ENCODE results near the gene NDUFA6. TPM values are rescaled to one million over a fixed set of nuclear protein-coding genes. Genes with fewer than 3 reads are reported as not detected.

Gene NDUFA6
- total RNA-seq, 1 donor from 2014 or later = 270 TPM

- no peak for DNase-seq
- TF ChIP-seq CTCF (IDR thresholded peaks at IDR 0.05; ENCODE audit: borderline replicate concordance) = no peak
- Histone ChIP-seq H3K27me3 (ENCODE audit: low read depth) (no peaks in the 10 kb centered on the region), H3K4me3 (no peak overlapping the region), H3K9me3 (replicated peaks) (no peaks in the 10 kb centered on the region), H3K27ac (replicated peaks) (no peak overlapping the region), H3K4me1 (peaks cover 34% of the 10 kb centered on the region), H3K36me3 (peaks cover 45% of the 10 kb centered on the region)
- intact Hi-C loops (cut with micrococcal nuclease) = no loop called here
Measured at GRCh38 chr22:42067671-42068251, 22.8 kb downstream of the NDUFA6 start.

DNA sequence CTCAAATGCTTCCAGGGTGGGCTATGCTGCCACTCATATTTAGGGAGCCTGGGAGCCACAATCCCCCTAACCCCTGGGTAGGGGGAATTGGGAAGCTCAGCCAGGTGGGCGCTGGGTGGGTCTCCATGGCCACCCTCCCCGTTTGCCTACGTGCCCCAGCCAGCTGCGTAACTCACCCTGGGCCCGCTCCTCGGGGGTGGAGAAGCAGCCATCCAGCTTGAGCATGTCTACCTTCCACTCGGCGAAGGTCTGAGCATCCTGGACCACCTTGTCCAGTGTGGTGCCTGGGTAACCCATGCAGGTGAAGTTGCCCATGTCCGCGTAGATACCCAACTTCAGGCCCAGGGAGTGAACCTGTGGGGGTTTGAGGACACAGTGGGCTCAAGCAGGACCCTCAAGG, 23.6 kb downstream of the NDUFA6 start:
- no peaks in the 10 kb centered on the region for H3K27me3 ChIP-seq (ENCODE audit: low read depth)
- H3K36me3 ChIP-seq = peaks cover 53% of the 10 kb centered on the region
- no peak for TF ChIP-seq CTCF (IDR thresholded peaks at IDR 0.05; ENCODE audit: borderline replicate concordance)
- H3K9me3 ChIP-seq (replicated peaks) = no peaks in the 10 kb centered on the region
- no peak overlapping the region for H3K4me3 ChIP-seq
- no peak for DNase-seq
- intact Hi-C loops (cut with micrococcal nuclease) = no loop called here
- H3K27ac ChIP-seq (replicated peaks) = no peak overlapping the region
- peaks cover 27% of the 10 kb centered on the region for H3K4me1 ChIP-seq

DNA sequence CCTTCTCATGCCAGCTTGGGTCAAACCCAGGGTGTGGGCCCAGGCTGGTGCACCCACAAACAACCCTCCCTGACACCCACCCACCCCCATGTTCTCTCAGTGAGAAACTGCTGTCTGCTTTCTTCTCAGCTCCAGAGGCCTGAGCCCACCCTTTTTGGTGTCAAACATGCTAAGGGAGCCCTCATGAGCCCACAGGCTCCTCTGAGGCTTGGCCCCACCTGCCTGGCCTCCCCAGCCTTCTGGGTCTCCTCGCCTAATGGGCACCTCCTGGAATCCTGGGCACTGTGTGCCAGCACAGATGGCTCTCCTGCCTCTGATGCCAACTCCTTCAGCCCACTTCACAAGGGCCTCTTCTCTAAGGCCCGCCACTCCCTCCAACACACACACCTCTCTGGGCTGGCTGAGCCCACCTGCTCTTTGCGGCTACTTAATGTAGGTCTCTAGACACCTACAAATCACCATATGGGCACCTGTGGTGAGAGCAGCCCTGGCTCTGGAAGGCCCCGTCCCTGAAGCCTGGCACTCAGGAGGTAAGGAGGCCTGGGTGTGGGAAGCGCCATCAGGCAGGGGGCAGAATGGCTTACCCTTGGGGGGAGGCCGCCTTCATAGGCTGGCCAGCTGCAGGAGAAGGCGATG, 24.3 kb downstream of the NDUFA6 start:
- peaks cover 20% of the 10 kb centered on the region for H3K4me1 ChIP-seq
- no peak overlapping the region for H3K4me3 ChIP-seq
- DNase-seq = no peak
- intact Hi-C loops (cut with micrococcal nuclease) = no loop called here
- H3K27ac ChIP-seq (replicated peaks) = no peak overlapping the region
- peaks cover 60% of the 10 kb centered on the region for H3K36me3 ChIP-seq
- no peaks in the 10 kb centered on the region for H3K27me3 ChIP-seq (ENCODE audit: low read depth)
- no peak for TF ChIP-seq CTCF (IDR thresholded peaks at IDR 0.05; ENCODE audit: borderline replicate concordance)
- H3K9me3 ChIP-seq (replicated peaks) = no peaks in the 10 kb centered on the region

DNA sequence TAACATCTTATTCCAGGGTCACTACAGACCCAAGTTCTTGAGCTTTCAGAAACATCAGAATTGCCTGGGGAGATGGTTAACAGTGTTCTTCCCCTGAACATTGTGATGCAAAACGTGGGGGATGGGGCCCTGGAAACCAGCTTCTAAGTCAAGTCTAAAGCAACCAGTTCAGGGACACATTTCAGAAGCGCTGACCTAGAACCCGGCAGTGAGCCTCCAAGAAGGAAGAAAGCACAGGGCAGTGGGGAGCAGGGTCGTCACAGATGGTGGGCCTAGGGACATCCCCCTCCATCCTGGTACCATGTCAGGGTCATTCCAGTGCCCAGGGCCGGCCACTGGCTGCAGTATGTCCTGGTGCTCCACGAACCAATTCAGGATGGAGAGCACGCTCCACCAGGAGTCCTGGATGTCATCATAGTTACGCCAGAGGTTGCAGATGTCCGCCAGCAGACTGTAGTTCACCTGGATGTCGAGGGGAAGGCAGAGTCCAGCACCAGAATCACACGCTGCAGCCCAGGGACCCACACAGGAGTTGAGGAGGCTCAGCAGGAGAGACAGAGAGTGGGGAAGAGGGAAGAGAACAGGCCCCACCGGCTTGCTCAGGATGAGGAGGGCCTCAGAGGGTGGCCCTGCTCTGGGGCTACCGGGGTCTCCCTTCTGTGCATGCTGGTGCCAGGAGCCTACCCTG, 25.0 kb downstream of the NDUFA6 start:
- no peak overlapping the region for H3K27ac ChIP-seq (replicated peaks)
- no peak for DNase-seq
- peaks cover 16% of the 10 kb centered on the region for H3K4me1 ChIP-seq
- H3K36me3 ChIP-seq = peaks cover 66% of the 10 kb centered on the region
- intact Hi-C loops (cut with micrococcal nuclease) = no loop called here
- TF ChIP-seq CTCF (IDR thresholded peaks at IDR 0.05; ENCODE audit: borderline replicate concordance) = no peak
- no peaks in the 10 kb centered on the region for H3K27me3 ChIP-seq (ENCODE audit: low read depth)
- H3K9me3 ChIP-seq (replicated peaks) = no peaks in the 10 kb centered on the region
- no peak overlapping the region for H3K4me3 ChIP-seq

DNA sequence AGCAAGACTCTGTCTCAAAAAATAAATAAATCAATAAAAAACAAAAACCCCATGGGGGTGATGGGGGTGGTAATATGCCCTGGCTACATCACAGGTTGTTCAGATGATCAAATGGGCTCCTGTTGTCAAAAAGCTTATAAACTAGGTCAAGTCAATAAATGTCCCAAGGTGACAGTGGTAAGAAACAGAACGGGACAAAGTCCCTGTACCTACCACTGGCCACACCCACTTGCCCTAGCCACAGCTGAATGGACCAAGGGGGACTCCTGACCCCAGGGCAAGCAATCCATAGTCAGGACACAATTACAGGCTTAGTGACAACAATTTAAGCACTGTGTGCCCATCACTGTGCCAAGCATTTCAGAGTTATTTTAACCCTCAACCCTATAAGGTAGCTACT, 25.9 kb downstream of the NDUFA6 start:
- Histone ChIP-seq H3K36me3 (peaks cover 76% of the 10 kb centered on the region), H3K4me1 (peaks cover 7% of the 10 kb centered on the region), H3K4me3 (no peak overlapping the region), H3K27me3 (ENCODE audit: low read depth) (no peaks in the 10 kb centered on the region), H3K27ac (replicated peaks) (no peak overlapping the region), H3K9me3 (replicated peaks) (no peaks in the 10 kb centered on the region)
- TF ChIP-seq CTCF (IDR thresholded peaks at IDR 0.05; ENCODE audit: borderline replicate concordance) = no peak
- DNase-seq = no peak
- intact Hi-C loops (cut with micrococcal nuclease) = no loop called here
